HepG2 (cell line): Measurements from ENCODE around the gene ADD2.

Experiments
- HIVEP1 ChIP-seq: sonication (generic); formaldehyde crosslinking; IDR thresholded peaks from 2 replicates; pipeline ENCODE4 v1.4.0; 2020; ENCODE audit warnings: mild to moderate bottlenecking, missing genetic modification reagents
- KDM5B ChIP-seq: sonication (generic); formaldehyde crosslinking; IDR thresholded peaks from 2 replicates; pipeline ENCODE4 v1.4.0; 2020; ENCODE audit warnings: missing genetic modification reagents, mild to moderate bottlenecking, borderline replicate concordance
- RAD21 ChIP-seq: fragments of 450-650 bp; formaldehyde crosslinking; IDR thresholded peaks from 2 replicates; pipeline ENCODE4 v1.5.0; 2020; ENCODE audit warnings: mild to moderate bottlenecking
- SSRP1 ChIP-seq: IDR thresholded peaks from 2 replicates; pipeline ENCODE4 v1.6.1; 2016; ENCODE audit warnings: control low read depth
- ZNF629 ChIP-seq: sonication (generic); formaldehyde crosslinking; conservative IDR thresholded peaks from 2 replicates; pipeline ENCODE4 v1.5.0; 2020; ENCODE audit warnings: missing genetic modification reagents
- TF ChIP-seq, protein P1 (sequence below): sonication (generic); formaldehyde crosslinking; IDR thresholded peaks from 2 replicates; pipeline ENCODE4 v1.8.1; 2023; ENCODE audit warnings: mild to moderate bottlenecking, inconsistent platforms, moderate library complexity, missing genetic modification reagents, borderline replicate concordance
- TF ChIP-seq, protein P2 (sequence below): sonication (generic); formaldehyde crosslinking; IDR thresholded peaks from 2 replicates; pipeline ENCODE4 v1.5.0; 2020; ENCODE audit warnings: mild to moderate bottlenecking, missing genetic modification reagents, moderate library complexity
- TF ChIP-seq, protein P3 (sequence below): sonication (generic); formaldehyde crosslinking; IDR thresholded peaks from 2 replicates; pipeline ENCODE4 v1.4.0; 2020; ENCODE audit warnings: missing genetic modification reagents, mild to moderate bottlenecking, borderline replicate concordance

DNA sequence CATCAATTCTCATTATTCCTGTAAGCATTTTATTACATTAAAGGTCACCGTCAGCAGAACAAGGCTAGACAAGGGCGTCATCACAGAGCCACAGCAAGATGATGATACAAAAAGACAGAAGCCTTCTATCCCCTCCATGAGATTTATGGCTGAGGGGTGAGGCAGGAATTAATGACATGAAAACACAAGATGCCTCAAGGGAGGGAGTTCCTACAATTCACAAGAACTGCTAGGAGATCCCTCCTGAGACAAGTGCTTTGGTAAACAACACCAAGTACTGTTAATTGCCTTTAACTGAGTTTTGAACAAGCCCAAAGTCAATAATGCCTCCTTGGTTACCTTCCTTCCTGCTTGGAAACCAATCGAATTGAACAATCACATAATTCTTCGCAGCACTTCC is 14.1 kb downstream of the ADD2 start:
- TF ChIP-seq HIVEP1 (CRISPR knock-in tag) (no peak), RAD21 (no peak), ZNF629 (CRISPR knock-in tag) (no peak), SSRP1 (CRISPR knock-in tag) (no peak), KDM5B (CRISPR knock-in tag) (no peak)
- TF ChIP-seq, protein P1, sequence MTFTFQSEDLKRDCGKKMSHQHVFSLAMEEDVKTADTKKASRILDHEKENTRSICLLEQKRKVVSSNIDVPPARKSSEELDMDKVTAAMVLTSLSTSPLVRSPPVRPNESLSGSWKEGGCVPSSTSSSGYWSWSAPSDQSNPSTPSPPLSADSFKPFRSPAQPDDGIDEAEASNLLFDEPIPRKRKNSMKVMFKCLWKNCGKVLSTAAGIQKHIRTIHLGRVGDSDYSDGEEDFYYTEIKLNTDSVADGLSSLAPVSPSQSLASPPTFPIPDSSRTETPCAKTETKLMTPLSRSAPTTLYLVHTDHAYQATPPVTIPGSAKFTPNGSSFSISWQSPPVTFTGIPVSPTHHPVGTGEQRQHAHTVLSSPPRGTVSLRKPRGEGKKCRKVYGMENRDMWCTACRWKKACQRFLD (CRISPR knock-in tag): no peak
- TF ChIP-seq, protein P2, sequence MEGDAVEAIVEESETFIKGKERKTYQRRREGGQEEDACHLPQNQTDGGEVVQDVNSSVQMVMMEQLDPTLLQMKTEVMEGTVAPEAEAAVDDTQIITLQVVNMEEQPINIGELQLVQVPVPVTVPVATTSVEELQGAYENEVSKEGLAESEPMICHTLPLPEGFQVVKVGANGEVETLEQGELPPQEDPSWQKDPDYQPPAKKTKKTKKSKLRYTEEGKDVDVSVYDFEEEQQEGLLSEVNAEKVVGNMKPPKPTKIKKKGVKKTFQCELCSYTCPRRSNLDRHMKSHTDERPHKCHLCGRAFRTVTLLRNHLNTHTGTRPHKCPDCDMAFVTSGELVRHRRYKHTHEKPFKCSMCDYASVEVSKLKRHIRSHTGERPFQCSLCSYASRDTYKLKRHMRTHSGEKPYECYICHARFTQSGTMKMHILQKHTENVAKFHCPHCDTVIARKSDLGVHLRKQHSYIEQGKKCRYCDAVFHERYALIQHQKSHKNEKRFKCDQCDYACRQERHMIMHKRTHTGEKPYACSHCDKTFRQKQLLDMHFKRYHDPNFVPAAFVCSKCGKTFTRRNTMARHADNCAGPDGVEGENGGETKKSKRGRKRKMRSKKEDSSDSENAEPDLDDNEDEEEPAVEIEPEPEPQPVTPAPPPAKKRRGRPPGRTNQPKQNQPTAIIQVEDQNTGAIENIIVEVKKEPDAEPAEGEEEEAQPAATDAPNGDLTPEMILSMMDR: no peak
- TF ChIP-seq, protein P3, sequence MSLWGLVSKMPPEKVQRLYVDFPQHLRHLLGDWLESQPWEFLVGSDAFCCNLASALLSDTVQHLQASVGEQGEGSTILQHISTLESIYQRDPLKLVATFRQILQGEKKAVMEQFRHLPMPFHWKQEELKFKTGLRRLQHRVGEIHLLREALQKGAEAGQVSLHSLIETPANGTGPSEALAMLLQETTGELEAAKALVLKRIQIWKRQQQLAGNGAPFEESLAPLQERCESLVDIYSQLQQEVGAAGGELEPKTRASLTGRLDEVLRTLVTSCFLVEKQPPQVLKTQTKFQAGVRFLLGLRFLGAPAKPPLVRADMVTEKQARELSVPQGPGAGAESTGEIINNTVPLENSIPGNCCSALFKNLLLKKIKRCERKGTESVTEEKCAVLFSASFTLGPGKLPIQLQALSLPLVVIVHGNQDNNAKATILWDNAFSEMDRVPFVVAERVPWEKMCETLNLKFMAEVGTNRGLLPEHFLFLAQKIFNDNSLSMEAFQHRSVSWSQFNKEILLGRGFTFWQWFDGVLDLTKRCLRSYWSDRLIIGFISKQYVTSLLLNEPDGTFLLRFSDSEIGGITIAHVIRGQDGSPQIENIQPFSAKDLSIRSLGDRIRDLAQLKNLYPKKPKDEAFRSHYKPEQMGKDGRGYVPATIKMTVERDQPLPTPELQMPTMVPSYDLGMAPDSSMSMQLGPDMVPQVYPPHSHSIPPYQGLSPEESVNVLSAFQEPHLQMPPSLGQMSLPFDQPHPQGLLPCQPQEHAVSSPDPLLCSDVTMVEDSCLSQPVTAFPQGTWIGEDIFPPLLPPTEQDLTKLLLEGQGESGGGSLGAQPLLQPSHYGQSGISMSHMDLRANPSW (CRISPR knock-in tag): no peak
